Activated CD8-positive, alpha-beta T cell treated with anti-CD3 and anti-CD28 coated beads for 36 hours (primary cell): Measurements from ENCODE around the gene CAMP. TPM values are rescaled to one million over a fixed set of nuclear protein-coding genes. Genes with fewer than 3 reads are reported as not detected.

Experiments
- ATAC-seq: fragments of 200-7000 bp; cut with Tn5 transposase; one replicate; pipeline ENCODE4 v1.10.0; 2021; ENCODE audit warnings: mild to moderate bottlenecking, moderate library complexity
- CTCF ChIA-PET: fragments of 350-600 bp; sonication (Branson Sonifier 250); formaldehyde crosslinking; loops from one replicate; lab custom pipeline; 2021; ENCODE audit warnings: antibody characterized with exemption; lab: Charles Lee
- POLR2A ChIA-PET: fragments of 350-600 bp; sonication (Branson Sonifier 250); formaldehyde crosslinking; loops from one replicate; lab custom pipeline; 2021; ENCODE audit warnings: antibody characterized with exemption; lab: Charles Lee
- DNase-seq: peaks from one replicate; pipeline ENCODE4 v3.0.0-alpha.2; 2020
- H3K27ac Mint-ChIP-seq: one replicate; pipeline ENCODE4 v1.8.0; 2021; ENCODE audit warnings: mild to moderate bottlenecking, mixed read lengths
- H3K27me3 Mint-ChIP-seq: one replicate; pipeline ENCODE4 v1.8.0; 2021; ENCODE audit warnings: mixed read lengths
- H3K36me3 Mint-ChIP-seq: one replicate; pipeline ENCODE4 v1.8.0; 2021; ENCODE audit warnings: low read depth, mixed read lengths
- H3K4me1 Mint-ChIP-seq: one replicate; pipeline ENCODE4 v1.8.0; 2021; ENCODE audit warnings: low read depth, mixed read lengths
- H3K4me3 Mint-ChIP-seq: one replicate; pipeline ENCODE4 v1.8.0; 2021; ENCODE audit warnings: mild to moderate bottlenecking, moderate library complexity, mixed read lengths
- H3K9me3 Mint-ChIP-seq: one replicate; pipeline ENCODE4 v1.8.0; 2021; ENCODE audit warnings: mixed read lengths
- CTCF ChIP-seq: fragments of 200-600 bp; IDR thresholded peaks from one replicate; pipeline ENCODE4 v1.8.0; 2022; ENCODE audit warnings: antibody characterized with exemption, mild to moderate bottlenecking
- intact Hi-C: fragments of 100-400 bp; cut with micrococcal nuclease; formaldehyde crosslinking; loops from one replicate; pipeline ENCODE4 v1.10.0; 2022
- microRNA-seq: library from miRNA; unstranded; fragments of <30 nt; microRNA quantifications from one replicate; pipeline ENCODE4 v1.2.0, GENCODE V29; 2022; ENCODE audit warnings: borderline microRNAs expressed, borderline replicate concordance
- total RNA-seq, 2 experiments: library from RNA; stranded (reverse); gene quantifications; one replicate each; pipeline ENCODE4 v1.2.3, GENCODE V29; 2021

The CAMP gene
- total RNA-seq, 2 experiments from 2014 or later, result not detected

DNA sequence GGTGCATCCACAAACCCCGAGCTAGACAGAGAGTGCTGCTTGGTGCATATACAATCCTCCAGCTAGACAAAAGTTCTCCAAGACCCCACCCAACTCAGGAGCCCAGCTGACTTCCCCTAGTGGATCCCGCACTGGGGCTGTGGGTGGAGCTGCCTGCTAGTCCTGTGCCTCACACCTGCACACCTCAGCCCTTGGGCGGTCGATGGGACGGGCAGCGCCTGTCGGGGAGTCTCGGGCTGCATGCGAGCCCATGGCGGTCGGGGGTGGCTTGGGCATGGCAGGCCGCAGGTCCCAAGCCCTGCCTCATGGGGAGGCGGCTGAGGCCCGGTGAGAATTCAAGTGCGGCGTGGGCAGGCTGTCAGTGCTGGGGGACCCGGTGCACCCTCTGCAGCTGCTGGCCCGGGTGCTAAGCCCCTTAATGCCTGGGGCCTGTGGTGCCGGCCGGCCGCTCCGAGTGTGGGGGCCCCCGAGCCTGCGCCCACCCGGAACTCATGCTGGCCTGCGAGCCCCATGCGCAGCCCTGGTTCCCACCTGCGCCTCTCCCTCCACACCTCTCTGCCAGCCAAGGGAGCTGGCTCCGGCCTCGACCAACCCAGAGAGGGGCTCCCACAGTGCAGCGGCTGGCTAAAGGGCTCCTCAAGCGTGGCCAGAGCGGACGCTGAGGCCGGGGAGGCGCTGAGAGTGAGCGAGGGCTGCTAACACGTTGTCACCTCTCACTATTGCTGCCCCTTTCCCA, 48.6 kb downstream of the CAMP start:
- H3K36me3 Mint-ChIP-seq, result peaks cover 40% of the 10 kb centered on the region
- H3K27me3 Mint-ChIP-seq, result no peaks in the 10 kb centered on the region
- H3K27ac Mint-ChIP-seq, result no peak overlapping the region
- POLR2A ChIA-PET, result interaction anchor here (0.7 to 1.4 kb wide), 3 partner anchors 10 to 161 kb away, joined by 3 read pairs; no protein-coding TSS in a partner anchor
- no peak overlapping the region for H3K4me3 Mint-ChIP-seq
- intact Hi-C loops, result loop anchor here (5.0 to 10.0 kb wide), 3 partner anchors 123 to 273 kb away; no protein-coding TSS in a partner anchor
- DNase-seq, result no peak
- no peak for ATAC-seq
- CTCF ChIA-PET, result interaction anchor here (0.9 to 6.2 kb wide), 9 partner anchors 9 to 168 kb away, joined by 3 to 135 read pairs (median 3); partner anchors contain the start of genes CCDC51 and TMA7
- H3K4me1 Mint-ChIP-seq, result peaks cover 39% of the 10 kb centered on the region
- no peaks in the 10 kb centered on the region for H3K9me3 Mint-ChIP-seq
- TF ChIP-seq CTCF, result no peak

GRCh38 chr3:48273594-48274211, 50.4 kb downstream of the CAMP start:
- H3K27ac Mint-ChIP-seq, result no peak overlapping the region
- H3K9me3 Mint-ChIP-seq, result no peaks in the 10 kb centered on the region
- peak; percentile 79 for TF ChIP-seq CTCF
- H3K36me3 Mint-ChIP-seq, result peaks cover 32% of the 10 kb centered on the region
- H3K27me3 Mint-ChIP-seq, result no peaks in the 10 kb centered on the region
- intact Hi-C loops, result loop anchor here (5.0 to 10.0 kb wide), 3 partner anchors 121 to 271 kb away; no protein-coding TSS in a partner anchor
- ATAC-seq (peak; percentile 24), DNase-seq (peak; percentile 67)
- H3K4me1 Mint-ChIP-seq, result peaks cover 23% of the 10 kb centered on the region
- ChIA-PET POLR2A (interaction anchor here (0.6 to 1.3 kb wide), 3 partner anchors 20 to 127 kb away, joined by 3 read pairs; no protein-coding TSS in a partner anchor), CTCF (interaction anchor here (0.6 to 4.0 kb wide), 16 partner anchors 11 to 282 kb away, joined by 3 to 43 read pairs (median 4); partner anchors contain the start of genes CCDC51, NME6 and TMA7)
- no peak overlapping the region for H3K4me3 Mint-ChIP-seq

- no peak overlapping the region for H3K27ac Mint-ChIP-seq
- no peaks in the 10 kb centered on the region for H3K9me3 Mint-ChIP-seq
- no peak for TF ChIP-seq CTCF
- peaks cover 16% of the 10 kb centered on the region for H3K4me1 Mint-ChIP-seq
- H3K27me3 Mint-ChIP-seq, result no peaks in the 10 kb centered on the region
- POLR2A ChIA-PET, result interaction anchor here (0.6 to 1.3 kb wide), 4 partner anchors 19 to 127 kb away, joined by 3 read pairs; partner anchors contain the start of gene ZNF589
- peaks cover 25% of the 10 kb centered on the region for H3K36me3 Mint-ChIP-seq
- intact Hi-C loops, result loop anchor here (5.0 to 10.0 kb wide), 3 partner anchors 120 to 270 kb away; no protein-coding TSS in a partner anchor
- CTCF ChIA-PET, result interaction anchor here (0.9 to 4.0 kb wide), 7 partner anchors 25 to 275 kb away, joined by 3 to 43 read pairs (median 8); partner anchors contain the start of genes CCDC51, NME6 and TMA7
- ATAC-seq (no peak), DNase-seq (no peak)
- no peak overlapping the region for H3K4me3 Mint-ChIP-seq
Measured at GRCh38 chr3:48274452-48274851, 51.2 kb downstream of the CAMP start.

Small RNA genes within 50 kb of the gene (microRNA-seq; reads per million reads assigned to microRNA genes)
- gene MIR4443, result 3.9 reads per million, percentile 13 among the genes with 10 or more reads in this experiment

Other genes starting within 250 kb of the CAMP start
- 100 to 1,000 TPM; 101 to 103 TPM for gene MAP4, start 207.1 kb upstream of the CAMP start, total RNA-seq
- 10 to 100 TPM; 34.1 to 38.4 TPM for gene CDC25A, start 35.1 kb upstream of the CAMP start, total RNA-seq
- gene ZNF589, start 17.6 kb downstream of the CAMP start, total RNA-seq, result 10 to 100 TPM; 30.4 to 32.8 TPM
- 10 to 100 TPM; 23.2 to 31.0 TPM for gene NME6, start 77.9 kb downstream of the CAMP start, total RNA-seq
- not detected for gene SPINK8, start 110.2 kb downstream of the CAMP start, total RNA-seq
- gene FBXW12, start 148.7 kb downstream of the CAMP start, total RNA-seq, result not detected
- gene PLXNB1, start 206.6 kb downstream of the CAMP start, total RNA-seq, result 1 to 10 TPM; 3.7 TPM
- gene CCDC51, start 216.6 kb downstream of the CAMP start, total RNA-seq, result 10 to 100 TPM; 25.3 to 28.3 TPM
- gene TMA7, start 216.8 kb downstream of the CAMP start, total RNA-seq, result 100 to 1,000 TPM; 312 to 334 TPM
- gene ATRIP, start 223.2 kb downstream of the CAMP start, total RNA-seq, result 10 to 100 TPM; 12.4 to 15.0 TPM